Skeletal muscle satellite cell (primary cell): ENCODE results near the gene ADORA1.

Experiments
- H3K27me3 ChIP-seq: 2 replicates; pipeline ENCODE4 v1.7.0; 2013; ENCODE audit warnings: low read length; ENCODE audit not compliant: control insufficient read depth, insufficient read depth
- H3K36me3 ChIP-seq: 2 replicates; pipeline ENCODE4 v1.7.0; 2013; ENCODE audit warnings: mild to moderate bottlenecking, control low read depth, low read length; ENCODE audit not compliant: insufficient read depth
- H3K4me1 ChIP-seq: 2 replicates; pipeline ENCODE4 v1.7.0; 2013; ENCODE audit warnings: low read length; ENCODE audit not compliant: control insufficient read depth, insufficient read depth
- H3K4me2 ChIP-seq: 2 replicates; pipeline ENCODE4 v1.7.0; 2013; ENCODE audit warnings: mild to moderate bottlenecking, low read length
- H3K4me3 ChIP-seq: 2 replicates; pipeline ENCODE4 v1.7.0; 2013; ENCODE audit warnings: low read length
- H3K9ac ChIP-seq: 2 replicates; pipeline ENCODE4 v1.7.0; 2013; ENCODE audit warnings: mild to moderate bottlenecking, low read depth, low read length, moderate library complexity
- H3K9me3 ChIP-seq: replicated peaks from 2 replicates; pipeline ENCODE4 v1.7.0; 2013; ENCODE audit warnings: mild to moderate bottlenecking, control low read depth, low read length

The ADORA1 gene

DNA sequence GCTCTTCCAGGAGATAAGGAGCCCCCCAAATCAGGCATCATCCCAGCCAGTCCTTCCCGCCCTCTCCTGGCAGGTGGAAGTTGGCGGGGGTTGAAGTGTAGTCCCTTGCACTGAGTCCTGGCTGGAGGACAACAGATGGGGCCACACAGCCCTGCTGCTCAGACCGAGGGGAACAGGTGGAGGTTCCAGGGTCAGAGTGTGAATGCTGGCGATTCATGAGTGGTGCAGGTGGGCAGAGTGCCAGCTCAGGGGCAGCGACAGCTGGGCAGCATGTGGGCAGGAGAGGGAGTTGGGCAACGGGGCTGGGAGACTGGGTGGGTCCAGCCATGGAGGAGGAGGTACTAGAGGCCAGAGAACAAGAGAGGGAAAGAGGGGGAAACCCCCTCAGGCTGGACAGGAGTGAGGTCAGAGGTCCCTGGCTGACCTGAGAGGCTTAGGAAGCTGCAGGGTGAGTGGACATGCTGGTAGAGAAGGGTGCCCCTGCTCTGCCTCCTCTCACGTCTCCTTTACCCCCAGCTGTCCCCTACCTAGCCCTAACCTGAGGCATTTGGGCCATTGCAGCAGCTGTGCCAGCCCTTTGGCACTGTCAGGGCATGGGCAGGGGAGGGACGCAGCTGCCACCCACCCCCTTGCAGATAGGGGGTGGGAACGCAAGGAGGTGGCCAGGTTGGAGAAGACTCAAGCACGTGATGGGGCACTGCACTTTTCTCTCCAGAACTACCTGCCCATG is 11.3 kb upstream of the ADORA1 start:
- H3K4me2 ChIP-seq: no peak overlapping the region
- H3K36me3 ChIP-seq: no peaks in the 10 kb centered on the region
- H3K4me1 ChIP-seq: peaks cover 4% of the 10 kb centered on the region
- no peak overlapping the region for H3K4me3 ChIP-seq
- peaks cover 61% of the 10 kb centered on the region for H3K27me3 ChIP-seq
- H3K9ac ChIP-seq: no peak overlapping the region
- no peaks in the 10 kb centered on the region for H3K9me3 ChIP-seq

DNA sequence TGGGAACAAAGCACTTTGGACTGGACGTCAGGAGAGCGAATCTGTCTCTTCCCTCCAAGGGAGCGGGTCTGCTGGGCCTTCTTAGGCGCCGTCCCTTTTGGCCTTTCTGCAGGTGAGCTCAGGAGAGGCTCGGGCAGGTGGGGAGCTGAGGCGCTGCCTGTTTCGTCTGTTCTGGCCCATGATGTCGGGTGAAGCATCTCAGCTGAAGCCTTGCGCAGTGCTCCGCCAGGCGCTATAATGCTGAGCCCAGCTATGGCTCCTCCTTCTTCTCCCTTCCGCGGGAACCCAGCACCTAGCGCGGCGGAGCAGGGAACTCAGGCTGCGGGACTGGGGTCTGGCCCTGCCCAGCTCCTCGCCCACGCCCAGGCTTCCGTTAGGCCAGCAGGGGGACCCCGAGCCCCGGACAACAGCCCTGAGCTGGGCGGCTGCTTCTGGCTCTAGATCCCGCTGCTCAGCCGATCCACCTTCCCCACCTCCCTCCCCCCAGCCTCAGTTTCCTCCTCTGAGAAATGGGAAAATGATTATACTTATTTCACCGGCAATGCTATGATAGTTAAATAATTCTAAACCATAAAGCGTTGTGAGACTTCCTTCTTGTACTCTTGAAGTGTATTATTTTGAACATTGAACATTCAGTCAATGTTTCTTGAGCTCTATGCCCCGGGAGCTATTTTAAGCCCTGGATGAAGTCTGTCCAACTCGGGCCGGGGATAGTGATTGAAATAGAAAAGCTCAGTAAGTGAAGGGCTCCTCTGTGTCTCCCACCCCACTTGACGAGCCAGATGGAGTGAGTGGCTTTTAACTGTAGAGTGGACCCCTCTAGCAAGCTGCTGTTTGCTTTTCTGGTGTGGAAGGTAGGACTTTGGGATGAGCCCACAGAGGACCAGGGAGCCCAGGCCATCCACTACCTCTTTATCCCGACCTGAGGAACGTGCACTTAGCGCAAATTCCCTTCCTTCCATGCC is 9.6 kb upstream of the ADORA1 start:
- H3K4me2 ChIP-seq: no peak overlapping the region
- no peak overlapping the region for H3K9ac ChIP-seq
- no peaks in the 10 kb centered on the region for H3K9me3 ChIP-seq
- no peaks in the 10 kb centered on the region for H3K36me3 ChIP-seq
- H3K4me3 ChIP-seq: no peak overlapping the region
- peaks cover 4% of the 10 kb centered on the region for H3K4me1 ChIP-seq
- H3K27me3 ChIP-seq: peaks cover 45% of the 10 kb centered on the region

DNA sequence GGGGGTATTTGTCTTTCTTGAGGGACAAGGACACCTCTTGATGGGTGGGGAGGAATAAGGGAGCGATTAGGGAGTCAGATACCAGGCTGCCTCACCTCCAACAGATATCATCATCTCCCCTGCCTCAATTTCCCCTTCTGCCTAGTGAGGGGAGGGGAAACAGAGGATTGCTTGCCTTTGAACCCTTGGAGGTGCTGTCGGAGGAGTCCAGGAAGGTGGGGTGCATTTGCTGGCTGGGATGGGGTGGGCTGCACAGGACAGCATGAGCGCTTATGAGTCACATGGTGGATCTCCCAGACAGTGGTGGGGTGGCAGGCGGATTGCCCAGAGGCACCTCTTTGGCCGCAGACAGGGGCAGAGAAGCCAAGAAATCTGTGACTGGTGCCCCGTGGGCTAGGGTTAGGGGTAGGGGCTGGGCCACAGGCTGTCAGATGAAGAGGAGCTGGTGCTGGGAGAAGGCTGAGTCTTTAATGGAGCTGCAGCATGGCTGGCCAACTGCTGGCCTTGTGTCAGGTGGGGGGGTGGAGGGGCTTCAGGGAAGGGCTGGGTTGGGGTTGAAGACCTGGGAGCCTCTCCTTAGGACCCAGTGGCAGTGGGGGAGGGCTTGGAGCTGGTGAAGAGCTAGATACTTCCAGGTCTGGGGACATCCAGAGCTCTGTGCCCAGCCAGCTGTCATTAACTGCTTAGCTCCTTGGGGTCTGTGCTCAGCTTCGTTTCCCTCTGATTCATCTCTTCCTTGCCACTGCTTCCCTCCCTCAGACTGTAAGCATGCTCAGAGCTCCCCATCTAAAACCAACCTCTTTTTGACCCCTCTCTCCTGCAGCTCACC is 7.0 kb upstream of the ADORA1 start:
- H3K4me1 ChIP-seq: peaks cover 8% of the 10 kb centered on the region
- H3K9me3 ChIP-seq: no peaks in the 10 kb centered on the region
- H3K27me3 ChIP-seq: peaks cover 41% of the 10 kb centered on the region

DNA sequence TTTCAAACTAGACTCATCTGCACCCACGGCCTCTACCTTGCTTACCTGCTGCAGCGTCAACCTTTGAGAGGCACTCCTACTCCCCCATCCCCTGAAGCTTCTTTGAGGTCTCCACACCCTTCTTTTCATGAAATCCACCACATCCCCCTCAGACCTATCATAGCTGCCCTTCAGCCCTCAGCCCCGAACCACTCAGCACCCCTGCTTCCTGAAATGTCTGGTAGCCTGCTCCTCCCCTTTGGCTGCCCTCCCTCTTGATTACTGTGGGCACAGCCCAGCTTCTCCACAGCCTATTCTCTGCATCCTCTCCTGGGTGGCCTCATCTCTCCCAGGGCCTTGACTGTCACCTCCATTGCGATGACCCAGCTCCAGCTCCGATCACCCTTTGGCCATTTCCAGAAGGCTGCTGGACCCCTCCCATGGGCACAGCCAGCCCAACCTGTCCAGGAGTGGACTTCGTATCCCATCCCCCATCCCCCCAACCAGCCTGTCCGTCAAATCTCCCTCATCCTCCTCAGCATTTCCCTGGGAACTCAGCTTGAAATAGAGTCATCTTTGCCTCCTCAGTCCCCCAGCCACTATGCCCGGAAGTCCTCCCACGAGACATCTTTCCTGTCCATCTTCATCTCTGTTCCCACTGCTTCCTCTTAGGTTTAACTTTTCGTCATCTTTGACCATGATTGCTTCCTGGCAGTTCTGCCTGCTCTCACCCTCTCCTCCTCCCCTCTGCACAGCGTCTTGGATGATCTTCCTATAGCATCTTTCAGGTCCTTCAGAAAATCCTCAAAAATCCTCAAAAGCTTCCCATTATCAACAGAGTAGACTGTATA is 6.1 kb upstream of the ADORA1 start:
- Histone ChIP-seq H3K4me2 (no peak overlapping the region), H3K27me3 (peaks cover 37% of the 10 kb centered on the region), H3K9ac (no peak overlapping the region), H3K9me3 (no peaks in the 10 kb centered on the region), H3K4me3 (no peak overlapping the region), H3K36me3 (no peaks in the 10 kb centered on the region), H3K4me1 (peaks cover 10% of the 10 kb centered on the region)

More for the DNA sequence above, 7.0 kb upstream of the ADORA1 start:
- H3K36me3 ChIP-seq: no peaks in the 10 kb centered on the region
- H3K4me2 ChIP-seq: no peak overlapping the region
- H3K4me3 ChIP-seq: no peak overlapping the region
- H3K9ac ChIP-seq: no peak overlapping the region

DNA sequence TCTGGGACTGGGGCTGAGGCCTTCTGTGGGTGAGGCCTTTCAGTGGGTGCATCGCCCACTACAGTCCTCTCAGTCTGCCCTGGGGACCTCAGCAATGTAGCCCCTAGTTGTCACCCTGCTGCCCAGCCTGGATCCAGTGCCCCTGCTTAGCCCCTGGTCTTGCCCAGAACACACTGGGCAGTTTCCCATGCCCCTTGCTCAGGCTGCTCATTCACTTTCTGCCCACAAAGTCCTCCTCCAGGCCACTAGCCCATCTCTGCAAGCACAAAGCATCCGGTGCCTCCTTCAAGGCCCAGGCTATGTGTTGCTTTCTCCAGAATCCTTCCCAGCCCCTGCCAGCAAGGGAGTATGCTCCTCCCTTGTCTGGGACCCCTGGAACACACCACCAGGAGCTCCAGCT is 5.4 kb upstream of the ADORA1 start:
- Histone ChIP-seq H3K36me3 (no peaks in the 10 kb centered on the region), H3K4me1 (peaks cover 16% of the 10 kb centered on the region), H3K9ac (no peak overlapping the region), H3K4me2 (no peak overlapping the region), H3K27me3 (peaks cover 30% of the 10 kb centered on the region), H3K9me3 (no peaks in the 10 kb centered on the region), H3K4me3 (no peak overlapping the region)

DNA sequence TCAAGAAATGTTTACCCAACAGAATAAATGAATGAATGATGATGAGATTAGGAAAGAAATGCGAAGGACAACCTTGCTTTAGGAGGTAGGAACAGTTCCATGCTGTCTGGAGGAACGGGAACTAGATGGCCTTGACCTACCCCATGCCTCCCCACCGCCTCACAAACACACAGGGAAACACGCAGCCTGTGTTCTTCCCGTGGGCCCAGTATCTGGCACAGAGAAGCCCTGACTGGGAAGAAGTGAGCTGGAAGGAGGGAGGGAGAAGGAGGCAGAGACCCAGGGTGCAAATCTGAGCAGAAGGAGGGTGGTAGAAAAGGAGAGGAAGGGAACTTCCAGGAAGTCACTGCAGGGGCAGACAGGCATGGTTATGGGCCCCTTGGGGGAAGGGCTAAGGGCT is 3.5 kb upstream of the ADORA1 start:
- Histone ChIP-seq H3K4me1 (peaks cover 27% of the 10 kb centered on the region), H3K4me2 (no peak overlapping the region), H3K9ac (no peak overlapping the region), H3K27me3 (peaks cover 24% of the 10 kb centered on the region), H3K9me3 (no peaks in the 10 kb centered on the region), H3K36me3 (no peaks in the 10 kb centered on the region), H3K4me3 (no peak overlapping the region)

DNA sequence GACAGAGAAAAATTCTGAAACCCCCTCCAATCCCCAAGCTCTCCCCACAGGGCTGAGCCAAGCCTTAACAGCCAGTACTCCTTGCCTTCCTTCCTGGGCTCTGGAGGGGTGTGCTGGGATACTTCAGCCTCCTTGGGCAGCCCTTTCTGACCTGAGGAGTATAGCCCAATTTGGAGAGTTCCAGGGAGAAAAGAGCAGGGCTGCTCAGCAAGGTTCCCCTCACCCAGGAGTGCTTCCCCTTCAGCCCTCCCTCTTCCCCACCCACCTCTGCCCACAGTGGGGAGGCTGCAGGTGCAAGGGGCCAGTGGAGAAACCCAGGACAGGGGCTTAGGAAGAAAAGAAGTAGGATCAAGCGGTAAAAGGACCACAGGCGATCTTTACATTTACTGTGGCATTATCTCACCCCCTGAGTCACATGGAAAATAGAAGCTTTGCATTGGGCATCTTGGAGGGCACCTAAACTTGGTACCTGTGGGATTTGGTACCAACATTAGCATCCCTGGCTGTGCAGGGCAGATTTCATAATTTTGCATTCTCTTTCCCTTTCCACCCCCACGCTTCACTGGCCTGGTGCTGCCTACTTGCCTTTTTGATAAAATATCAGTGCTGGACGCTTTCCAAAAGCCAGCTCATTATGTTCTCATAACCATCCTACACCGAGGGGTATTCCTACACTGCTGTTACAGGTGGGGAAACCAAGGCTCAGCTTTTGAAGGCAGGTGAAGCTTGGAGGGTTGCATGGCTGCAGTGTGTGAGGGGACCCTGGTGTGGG is 2.8 kb upstream of the ADORA1 start:
- H3K9me3 ChIP-seq: no peaks in the 10 kb centered on the region
- H3K27me3 ChIP-seq: peaks cover 27% of the 10 kb centered on the region
- no peaks in the 10 kb centered on the region for H3K36me3 ChIP-seq
- H3K4me1 ChIP-seq: peaks cover 33% of the 10 kb centered on the region
- no peak overlapping the region for H3K4me2 ChIP-seq
- no peak overlapping the region for H3K9ac ChIP-seq
- no peak overlapping the region for H3K4me3 ChIP-seq

DNA sequence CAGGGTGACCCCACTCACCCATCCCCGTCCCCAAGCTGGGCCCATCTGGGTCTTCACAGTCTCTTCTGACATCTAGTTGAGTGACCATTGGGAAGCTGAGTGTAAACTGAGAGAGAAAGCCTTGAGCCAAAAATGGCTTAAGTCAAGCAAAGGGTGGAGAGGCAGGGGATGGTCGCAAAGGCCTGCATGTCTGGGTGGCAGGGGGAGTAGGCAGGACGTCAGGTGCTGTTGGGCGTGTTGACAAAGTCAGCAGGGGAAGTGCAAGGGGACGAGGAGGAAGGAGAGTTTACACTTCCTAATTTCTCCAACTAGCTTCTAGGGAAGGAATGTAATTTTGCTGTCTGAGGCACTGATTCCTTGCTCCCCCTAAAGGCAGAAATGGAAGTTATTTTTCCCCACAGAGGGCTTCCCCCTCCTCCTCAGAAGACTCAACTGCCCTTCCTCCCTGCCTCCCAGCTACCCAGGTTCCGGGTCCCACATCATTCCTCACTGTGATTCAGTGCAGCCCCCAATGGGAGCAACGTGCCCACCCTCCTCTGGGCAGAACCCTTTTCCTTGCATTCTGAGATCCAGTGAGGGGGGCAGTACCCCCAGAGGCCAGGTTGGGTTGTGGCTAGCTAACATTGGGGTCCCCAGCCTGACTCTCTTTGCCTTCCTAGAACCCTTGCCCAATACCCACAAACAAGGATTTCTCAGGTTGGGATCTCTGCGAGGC is 1.2 kb upstream of the ADORA1 start:
- Histone ChIP-seq H3K9ac (peak overlapping the region; percentile 11), H3K9me3 (no peaks in the 10 kb centered on the region), H3K4me3 (no peak overlapping the region), H3K4me2 (peak overlapping the region; percentile 21), H3K4me1 (peaks cover 34% of the 10 kb centered on the region), H3K27me3 (peaks cover 22% of the 10 kb centered on the region), H3K36me3 (no peaks in the 10 kb centered on the region)

DNA sequence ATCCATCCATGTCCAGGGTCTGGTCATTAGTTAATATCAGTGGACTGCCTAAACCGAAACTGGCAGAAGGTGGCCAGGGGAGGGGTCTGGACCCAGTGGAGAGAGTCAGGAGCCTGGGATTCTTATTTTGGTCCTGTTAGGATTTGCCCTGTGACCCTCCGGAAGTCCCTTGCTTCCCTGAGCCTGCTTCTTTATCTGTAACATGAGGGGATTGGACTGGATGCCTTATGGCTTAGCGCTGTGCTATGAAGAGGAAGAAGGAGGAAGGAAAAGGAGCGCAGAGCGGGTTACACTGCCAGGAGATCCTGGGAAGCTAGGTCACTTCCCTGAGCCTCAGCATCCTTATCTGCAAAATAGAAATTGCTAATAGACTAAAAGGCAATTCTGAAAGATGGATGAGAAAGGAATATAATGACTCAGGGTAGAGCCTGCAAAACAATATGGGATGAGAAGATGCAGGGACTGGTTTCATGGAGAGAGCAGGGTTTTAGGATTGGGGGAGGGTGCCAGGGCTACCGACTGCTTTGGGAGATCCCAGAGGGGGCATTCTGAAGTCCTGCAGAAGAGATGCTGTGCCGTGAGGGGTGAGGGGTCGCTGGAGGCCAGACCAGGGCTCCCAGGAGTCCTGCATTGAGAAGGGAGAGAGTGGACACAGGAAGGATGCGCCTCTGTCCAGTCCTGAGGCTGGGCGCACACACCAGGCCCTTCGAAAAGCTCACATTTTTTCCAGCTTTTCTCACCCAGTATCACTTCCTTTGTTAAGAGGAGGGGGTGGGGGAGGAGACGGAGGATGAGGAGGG is 460 bp upstream of the ADORA1 start:
- H3K4me1 ChIP-seq: peaks cover 34% of the 10 kb centered on the region
- peak overlapping the region; percentile 81 for H3K4me2 ChIP-seq
- H3K36me3 ChIP-seq: no peaks in the 10 kb centered on the region
- H3K9ac ChIP-seq: peak overlapping the region; percentile 57
- no peaks in the 10 kb centered on the region for H3K9me3 ChIP-seq
- peaks cover 22% of the 10 kb centered on the region for H3K27me3 ChIP-seq
- H3K4me3 ChIP-seq: peak overlapping the region; percentile 75
